Nephron progenitor cell (in vitro differentiated cells): Measurements from ENCODE around the gene DEPDC4.

Source experiments
- DNase-seq: peaks from one replicate; pipeline ENCODE4 v3.0.0; 2021
- H3K27ac Mint-ChIP-seq: 2 replicates; pipeline ENCODE4 v1.8.0; 2021; ENCODE audit warnings: mild to moderate bottlenecking, moderate library complexity, mixed read lengths
- H3K27me3 Mint-ChIP-seq: 2 replicates; pipeline ENCODE4 v1.8.0; 2021; ENCODE audit warnings: mild to moderate bottlenecking, low read depth, mixed read lengths; ENCODE audit not compliant: poor library complexity
- H3K36me3 Mint-ChIP-seq: 2 replicates; pipeline ENCODE4 v1.8.0; 2021; ENCODE audit warnings: low read depth, mixed read lengths
- H3K4me1 Mint-ChIP-seq: 2 replicates; pipeline ENCODE4 v1.8.0; 2021; ENCODE audit warnings: mixed read lengths
- H3K4me3 Mint-ChIP-seq: 2 replicates; pipeline ENCODE4 v1.8.0; 2021; ENCODE audit warnings: mild to moderate bottlenecking, moderate library complexity, mixed read lengths
- H3K9me3 Mint-ChIP-seq: 2 replicates; pipeline ENCODE4 v1.8.0; 2021; ENCODE audit warnings: mild to moderate bottlenecking, moderate library complexity, mixed read lengths
- CTCF ChIP-seq: fragments of 200-600 bp; sonication (generic); IDR thresholded peaks from 2 replicates; pipeline ENCODE4 v1.5.0; 2021; ENCODE audit warnings: antibody characterized with exemption

DEPDC4 gene

GRCh38 chr12:100279159-100279558 is 12.3 kb upstream of the DEPDC4 start:
- no peak overlapping the region for H3K27ac Mint-ChIP-seq
- peaks cover 10% of the 10 kb centered on the region for H3K4me1 Mint-ChIP-seq
- TF ChIP-seq CTCF, result no peak
- DNase-seq, result no peak
- peaks cover 45% of the 10 kb centered on the region for H3K36me3 Mint-ChIP-seq
- H3K9me3 Mint-ChIP-seq, result peaks cover 4% of the 10 kb centered on the region
- H3K4me3 Mint-ChIP-seq, result no peak overlapping the region
- H3K27me3 Mint-ChIP-seq, result no peaks in the 10 kb centered on the region

GRCh38 chr12:100274291-100274690 is 7.4 kb upstream of the DEPDC4 start:
- peaks cover 45% of the 10 kb centered on the region for H3K36me3 Mint-ChIP-seq
- H3K9me3 Mint-ChIP-seq, result peaks cover 4% of the 10 kb centered on the region
- H3K4me1 Mint-ChIP-seq, result peaks cover 10% of the 10 kb centered on the region
- no peak overlapping the region for H3K27ac Mint-ChIP-seq
- no peak for DNase-seq
- TF ChIP-seq CTCF, result no peak
- no peak overlapping the region for H3K4me3 Mint-ChIP-seq
- no peaks in the 10 kb centered on the region for H3K27me3 Mint-ChIP-seq

- Mint-ChIP-seq H3K27ac (no peak overlapping the region), H3K27me3 (no peaks in the 10 kb centered on the region), H3K9me3 (peaks cover 4% of the 10 kb centered on the region), H3K36me3 (peaks cover 42% of the 10 kb centered on the region), H3K4me1 (peaks cover 14% of the 10 kb centered on the region), H3K4me3 (no peak overlapping the region)
- DNase-seq, result no peak
- TF ChIP-seq CTCF, result no peak
Observed at GRCh38 chr12:100273782-100274181, 6.9 kb upstream of the DEPDC4 start.

- H3K27ac Mint-ChIP-seq, result no peak overlapping the region
- H3K36me3 Mint-ChIP-seq, result peaks cover 9% of the 10 kb centered on the region
Observed at GRCh38 chr12:100268835-100269564, 2.1 kb upstream of the DEPDC4 start.

GRCh38 chr12:100267603-100268281 is 863 bp upstream of the DEPDC4 start:
- Mint-ChIP-seq H3K27me3 (peaks cover 2% of the 10 kb centered on the region), H3K27ac (peak overlapping the region; percentile 90), H3K4me3 (peak overlapping the region; percentile 99), H3K4me1 (peaks cover 32% of the 10 kb centered on the region), H3K9me3 (no peaks in the 10 kb centered on the region), H3K36me3 (peaks cover 4% of the 10 kb centered on the region)
- no peak for DNase-seq
- TF ChIP-seq CTCF, result no peak

More at GRCh38 chr12:100268835-100269564, 2.1 kb upstream of the DEPDC4 start:
- Mint-ChIP-seq H3K27me3 (peaks cover 2% of the 10 kb centered on the region), H3K4me1 (peaks cover 32% of the 10 kb centered on the region), H3K9me3 (no peaks in the 10 kb centered on the region), H3K4me3 (peak overlapping the region; percentile 99)
- DNase-seq, result no peak
- no peak for TF ChIP-seq CTCF

GRCh38 chr12:100266585-100266834 is 369 bp downstream of the DEPDC4 start:
- H3K27me3 Mint-ChIP-seq, result peaks cover 2% of the 10 kb centered on the region
- DNase-seq, result peak; percentile 98
- H3K36me3 Mint-ChIP-seq, result peaks cover 4% of the 10 kb centered on the region
- peaks cover 32% of the 10 kb centered on the region for H3K4me1 Mint-ChIP-seq
- H3K4me3 Mint-ChIP-seq, result peak overlapping the region; percentile 99
- no peaks in the 10 kb centered on the region for H3K9me3 Mint-ChIP-seq
- TF ChIP-seq CTCF, result no peak
- H3K27ac Mint-ChIP-seq, result peak overlapping the region; percentile 100
